ENCODE results near the gene SRCAP. TPM values are rescaled to one million over a fixed set of nuclear protein-coding genes. Genes with fewer than 3 reads are reported as not detected.
A peak's percentile ranks its signal among the peaks of the same experiment; 100 is the strongest.

The SRCAP gene
- total RNA-seq, 1 donor from 2014 or later = 10.0 TPM

DNA sequence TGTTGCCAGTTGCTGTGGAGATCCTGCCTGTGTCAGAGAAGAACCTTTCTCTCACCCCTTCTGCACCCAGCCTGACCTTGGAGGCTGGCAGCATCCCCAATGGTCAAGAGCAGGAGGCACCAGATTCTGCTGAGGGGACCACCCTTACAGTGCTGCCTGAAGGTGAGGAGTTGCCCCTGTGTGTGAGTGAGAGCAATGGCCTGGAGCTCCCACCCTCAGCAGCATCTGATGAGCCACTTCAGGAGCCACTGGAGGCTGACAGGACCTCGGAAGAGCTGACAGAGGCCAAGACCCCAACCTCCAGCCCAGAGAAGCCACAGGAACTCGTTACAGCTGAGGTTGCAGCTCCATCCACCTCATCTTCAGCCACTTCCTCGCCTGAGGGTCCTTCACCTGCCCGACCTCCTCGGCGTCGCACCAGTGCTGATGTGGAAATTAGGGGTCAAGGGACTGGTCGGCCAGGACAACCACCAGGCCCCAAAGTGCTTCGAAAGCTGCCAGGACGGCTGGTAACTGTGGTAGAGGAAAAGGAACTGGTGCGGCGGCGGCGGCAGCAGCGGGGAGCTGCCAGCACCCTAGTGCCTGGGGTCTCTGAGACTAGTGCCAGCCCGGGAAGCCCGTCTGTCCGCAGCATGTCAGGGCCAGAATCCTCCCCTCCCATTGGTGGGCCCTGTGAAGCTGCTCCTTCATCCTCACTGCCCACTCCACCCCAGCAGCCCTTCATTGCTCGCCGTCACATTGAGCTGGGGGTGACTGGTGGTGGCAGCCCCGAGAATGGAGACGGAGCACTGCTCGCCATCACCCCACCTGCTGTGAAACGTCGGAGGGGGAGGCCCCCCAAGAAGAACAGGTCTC, 39.0 kb downstream of the SRCAP start:
- TF ChIP-seq CTCF (IDR thresholded peaks at IDR 0.05; ENCODE audit: insufficient read depth, low read length, severe bottlenecking) = no peak
- no peak for DNase-seq (ENCODE audit: low read depth)
- no peak for FAIRE-seq
- H3K4me3 ChIP-seq (ENCODE audit: low read depth, low read length) = no peak overlapping the region
- H3K27me3 ChIP-seq (ENCODE audit: control insufficient read depth, insufficient read depth, low read length) = no peaks in the 10 kb centered on the region
- H3K36me3 ChIP-seq (ENCODE audit: control insufficient read depth, insufficient read depth, low read length) = peaks cover 44% of the 10 kb centered on the region

DNA sequence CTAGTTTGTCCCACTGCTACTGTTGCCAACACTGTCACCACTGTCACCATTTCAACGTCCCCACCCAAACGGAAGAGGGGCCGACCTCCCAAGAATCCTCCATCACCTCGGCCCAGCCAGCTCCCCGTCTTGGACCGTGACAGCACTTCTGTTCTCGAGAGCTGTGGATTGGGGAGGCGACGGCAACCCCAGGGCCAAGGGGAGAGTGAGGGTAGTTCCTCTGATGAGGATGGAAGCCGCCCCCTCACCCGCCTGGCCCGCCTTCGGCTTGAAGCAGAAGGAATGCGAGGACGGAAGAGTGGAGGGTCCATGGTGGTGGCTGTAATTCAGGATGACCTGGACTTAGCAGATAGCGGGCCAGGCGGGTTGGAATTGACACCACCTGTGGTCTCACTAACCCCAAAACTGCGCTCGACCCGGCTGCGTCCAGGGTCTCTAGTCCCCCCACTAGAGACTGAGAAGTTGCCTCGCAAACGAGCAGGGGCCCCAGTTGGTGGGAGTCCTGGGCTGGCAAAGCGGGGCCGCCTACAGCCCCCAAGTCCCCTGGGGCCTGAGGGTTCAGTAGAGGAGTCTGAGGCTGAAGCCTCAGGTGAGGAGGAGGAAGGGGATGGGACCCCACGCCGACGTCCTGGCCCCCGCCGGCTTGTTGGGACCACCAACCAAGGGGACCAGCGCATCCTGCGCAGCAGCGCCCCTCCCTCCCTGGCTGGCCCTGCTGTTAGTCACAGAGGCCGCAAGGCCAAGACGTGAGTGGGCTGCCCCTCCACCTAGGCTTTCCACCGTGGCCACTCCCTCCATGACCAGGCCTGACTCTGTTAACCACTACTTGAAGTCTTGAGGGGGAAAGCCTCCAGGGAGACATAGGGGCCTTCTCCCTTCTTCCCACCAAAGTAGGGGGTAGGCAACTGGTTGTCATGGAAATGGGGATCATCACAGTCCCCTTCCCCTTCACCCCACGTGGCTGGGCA, 40.3 kb downstream of the SRCAP start:
- TF ChIP-seq CTCF (IDR thresholded peaks at IDR 0.05; ENCODE audit: insufficient read depth, low read length, severe bottlenecking) = no peak
- DNase-seq (ENCODE audit: low read depth) (no peak), FAIRE-seq (no peak)
- Histone ChIP-seq H3K27me3 (ENCODE audit: control insufficient read depth, insufficient read depth, low read length) (no peaks in the 10 kb centered on the region), H3K36me3 (ENCODE audit: control insufficient read depth, insufficient read depth, low read length) (peaks cover 42% of the 10 kb centered on the region), H3K4me3 (ENCODE audit: low read depth, low read length) (no peak overlapping the region)

- DNase-seq (ENCODE audit: low read depth) (peak; percentile 98), FAIRE-seq (peak; percentile 99)
- Histone ChIP-seq H3K27me3 (ENCODE audit: control insufficient read depth, insufficient read depth, low read length) (no peaks in the 10 kb centered on the region), H3K36me3 (ENCODE audit: control insufficient read depth, insufficient read depth, low read length) (peaks cover 37% of the 10 kb centered on the region), H3K4me3 (ENCODE audit: low read depth, low read length) (peak overlapping the region; percentile 73)
- TF ChIP-seq CTCF (IDR thresholded peaks at IDR 0.05; ENCODE audit: insufficient read depth, low read length, severe bottlenecking) = no peak
Measured at GRCh38 chr16:30740364-30741251, 41.6 kb downstream of the SRCAP start.

DNA sequence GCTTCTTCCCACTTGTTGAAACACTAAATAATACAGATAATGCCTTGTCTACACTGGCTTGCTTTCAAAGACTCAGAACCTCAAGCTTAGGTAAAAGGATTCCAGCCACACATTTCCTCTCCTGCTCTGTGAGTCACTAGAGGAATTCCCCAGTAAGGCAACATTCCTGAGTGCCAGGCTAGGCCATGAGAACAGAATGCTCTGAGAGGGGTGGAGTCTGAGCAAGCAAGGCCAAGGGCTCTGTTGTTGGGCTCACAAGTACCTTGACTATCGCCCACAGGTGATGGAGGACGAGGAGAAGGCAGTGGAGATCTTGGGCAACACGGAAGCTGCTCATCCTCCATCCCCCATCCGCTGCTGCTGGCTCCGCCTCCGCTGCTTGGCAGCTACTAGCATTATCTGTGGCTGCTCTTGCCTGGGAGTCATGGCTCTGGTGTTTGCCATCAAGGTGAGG, 42.5 kb downstream of the SRCAP start:
- FAIRE-seq = peak; percentile 99
- no peaks in the 10 kb centered on the region for H3K27me3 ChIP-seq (ENCODE audit: control insufficient read depth, insufficient read depth, low read length)
- peak overlapping the region; percentile 73 for H3K4me3 ChIP-seq (ENCODE audit: low read depth, low read length)
- DNase-seq (ENCODE audit: low read depth) = peak; percentile 100
- TF ChIP-seq CTCF (IDR thresholded peaks at IDR 0.05; ENCODE audit: insufficient read depth, low read length, severe bottlenecking) = no peak
- peaks cover 30% of the 10 kb centered on the region for H3K36me3 ChIP-seq (ENCODE audit: control insufficient read depth, insufficient read depth, low read length)

DNA sequence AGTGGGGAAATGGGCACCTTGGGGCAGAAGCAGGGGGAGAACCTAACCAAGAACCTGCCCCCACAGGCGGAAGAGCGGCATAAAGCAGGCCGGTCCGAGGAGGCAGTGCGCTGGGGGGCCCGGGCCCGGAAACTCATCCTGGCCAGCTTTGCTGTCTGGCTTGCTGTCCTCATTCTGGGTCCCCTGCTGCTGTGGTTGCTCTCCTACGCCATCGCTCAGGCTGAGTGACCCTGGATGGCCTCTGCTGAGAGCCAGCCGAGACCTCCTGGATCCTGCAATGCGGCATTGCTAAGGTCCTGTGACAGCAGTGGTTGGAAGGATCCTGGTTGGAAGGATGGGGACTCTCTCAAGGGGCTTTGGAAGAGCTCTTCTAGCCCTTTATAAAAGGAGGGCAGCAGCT, 44.7 kb downstream of the SRCAP start:
- DNase-seq (ENCODE audit: low read depth) (no peak), FAIRE-seq (no peak)

More for the DNA sequence above, 44.7 kb downstream of the SRCAP start:
- H3K4me3 ChIP-seq (ENCODE audit: low read depth, low read length) = no peak overlapping the region
- H3K36me3 ChIP-seq (ENCODE audit: control insufficient read depth, insufficient read depth, low read length) = peaks cover 19% of the 10 kb centered on the region
- H3K27me3 ChIP-seq (ENCODE audit: control insufficient read depth, insufficient read depth, low read length) = no peaks in the 10 kb centered on the region
- no peak for TF ChIP-seq CTCF (IDR thresholded peaks at IDR 0.05; ENCODE audit: insufficient read depth, low read length, severe bottlenecking)
